Prostate gland (tissue), 2 donors: ENCODE data around the gene ANKRD13C.

ENCODE experiments used
- POLR2AphosphoS5 ChIP-seq: sonication (generic); formaldehyde crosslinking; IDR thresholded peaks from one replicate; pipeline ENCODE4 v1.6.1; 2017; ENCODE audit warnings: antibody characterized with exemption
- TF ChIP-seq, protein P1 (sequence below), 4 experiments: fragments of 200-600 bp in 2 of 4; fragments of 450-650 bp in 2 of 4; sonication (generic) in 2 of 4; IDR thresholded peaks; 1 replicate in 3 of 4; 2 replicates in 1 of 4; pipeline ENCODE4 v1.5.1; 2016 to 2019; ENCODE audit warnings: antibody characterized with exemption in 4 of 4, mild to moderate bottlenecking in 2 of 4, moderate library complexity in 2 of 4

DNA sequence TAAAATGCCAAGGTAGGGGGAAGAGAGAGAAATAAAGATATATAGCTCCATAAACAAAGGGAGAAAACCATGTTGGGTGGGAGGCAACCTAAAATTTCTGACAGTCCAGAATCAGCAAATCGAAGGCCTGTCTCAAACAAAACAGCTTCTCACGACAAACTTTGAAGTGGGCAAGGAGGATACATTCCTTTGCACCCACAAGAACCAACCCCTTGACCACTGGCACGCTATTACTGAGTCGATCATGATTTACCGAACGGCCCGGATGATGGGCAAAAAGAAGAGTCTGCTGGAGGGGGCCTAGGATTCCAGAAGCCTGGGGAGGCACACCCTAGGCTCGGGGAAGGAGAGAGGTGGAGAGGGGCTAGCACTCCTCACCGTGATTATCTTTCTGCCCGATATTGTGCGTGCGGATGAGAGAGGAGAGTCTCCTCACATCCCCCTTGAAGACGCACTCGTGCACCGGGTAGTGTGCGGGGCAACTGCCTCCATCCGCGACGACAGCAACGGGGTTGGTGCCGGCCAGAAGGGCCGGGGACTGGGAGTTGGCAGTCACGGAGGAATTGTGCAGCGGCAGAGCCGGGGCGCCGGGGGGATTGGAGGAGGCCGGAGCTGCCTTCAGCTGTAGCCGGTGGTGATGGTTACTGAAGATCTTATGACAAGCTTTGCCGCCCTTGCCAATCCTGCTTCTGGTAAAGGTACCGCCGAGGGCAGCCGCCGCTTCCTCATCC, 756 bp downstream of the ANKRD13C start:
- TF ChIP-seq, protein P1, sequence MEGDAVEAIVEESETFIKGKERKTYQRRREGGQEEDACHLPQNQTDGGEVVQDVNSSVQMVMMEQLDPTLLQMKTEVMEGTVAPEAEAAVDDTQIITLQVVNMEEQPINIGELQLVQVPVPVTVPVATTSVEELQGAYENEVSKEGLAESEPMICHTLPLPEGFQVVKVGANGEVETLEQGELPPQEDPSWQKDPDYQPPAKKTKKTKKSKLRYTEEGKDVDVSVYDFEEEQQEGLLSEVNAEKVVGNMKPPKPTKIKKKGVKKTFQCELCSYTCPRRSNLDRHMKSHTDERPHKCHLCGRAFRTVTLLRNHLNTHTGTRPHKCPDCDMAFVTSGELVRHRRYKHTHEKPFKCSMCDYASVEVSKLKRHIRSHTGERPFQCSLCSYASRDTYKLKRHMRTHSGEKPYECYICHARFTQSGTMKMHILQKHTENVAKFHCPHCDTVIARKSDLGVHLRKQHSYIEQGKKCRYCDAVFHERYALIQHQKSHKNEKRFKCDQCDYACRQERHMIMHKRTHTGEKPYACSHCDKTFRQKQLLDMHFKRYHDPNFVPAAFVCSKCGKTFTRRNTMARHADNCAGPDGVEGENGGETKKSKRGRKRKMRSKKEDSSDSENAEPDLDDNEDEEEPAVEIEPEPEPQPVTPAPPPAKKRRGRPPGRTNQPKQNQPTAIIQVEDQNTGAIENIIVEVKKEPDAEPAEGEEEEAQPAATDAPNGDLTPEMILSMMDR (IDR thresholded peaks at IDR 0.05): no peak
- no peak for TF ChIP-seq POLR2AphosphoS5
